OCI-LY7 (cell line): ENCODE data around the gene CHST9.

Experiments
- CTCF ChIP-seq: fragments of 200-600 bp; sonication (generic); conservative IDR thresholded peaks from 2 replicates; pipeline ENCODE4 v1.5.1; 2014; ENCODE audit warnings: mild to moderate bottlenecking, antibody characterized with exemption, low read length, moderate library complexity, mixed read lengths
- EZH2phosphoT487 ChIP-seq: fragments of 200-600 bp; sonication (generic); IDR thresholded peaks from 2 replicates; pipeline ENCODE4 v1.6.1; 2018; ENCODE audit warnings: low read depth, borderline replicate concordance, mild to moderate bottlenecking, mixed run types, antibody characterized with exemption, low read length, moderate library complexity, mixed read lengths

GRCh38 chr18:26875040-26875654 is 310.0 kb downstream of the CHST9 start:
- TF ChIP-seq CTCF (no peak), EZH2phosphoT487 (no peak)
